GM18520 (cell line): ENCODE measurements around the gene DCTN4.
"Not testable (repeated sequence)": the region's sequence is repeated elsewhere in the genome, so short reads cannot be mapped to it uniquely, and the experiment has no call there.

Source experiments
- ATAC-seq: cut with Tn5 transposase; IDR thresholded peaks from one replicate; pipeline ENCODE4 v1.9.1; 2021; ENCODE audit not compliant: unreplicated experiment

DCTN4 gene

DNA sequence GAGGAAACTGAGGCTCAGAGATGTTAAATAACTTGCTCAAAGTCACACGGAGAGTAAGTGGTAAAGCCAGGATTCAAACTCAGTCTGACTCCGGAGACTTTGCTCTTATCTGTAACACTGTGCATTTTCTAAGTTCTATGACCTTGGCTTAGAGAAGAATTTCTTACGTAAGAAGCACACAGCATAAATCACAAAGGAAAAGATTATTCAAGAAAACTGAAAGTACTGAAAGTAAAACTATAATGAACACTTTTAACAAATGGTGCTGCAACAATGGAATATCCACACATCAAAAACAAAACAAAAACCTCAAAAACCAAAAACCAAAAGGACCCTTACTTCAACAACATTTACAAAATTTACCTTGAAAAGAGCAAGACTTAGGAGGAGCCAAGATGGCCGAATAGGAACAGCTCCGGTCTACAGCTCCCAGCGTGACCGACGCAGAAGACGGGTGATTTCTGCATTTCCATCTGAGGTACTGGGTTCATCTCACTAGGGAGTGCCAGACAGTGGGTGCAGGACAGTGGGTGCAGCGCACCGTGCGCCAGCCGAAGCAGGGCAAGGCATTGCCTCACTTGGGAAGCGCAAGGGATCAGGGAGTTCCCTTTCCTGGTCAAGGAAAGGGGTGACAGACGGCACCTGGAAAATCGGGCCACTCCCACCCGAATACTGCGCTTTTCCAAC, 16.2 kb downstream of the DCTN4 start:
- ATAC-seq: not testable (repeated sequence)

DNA sequence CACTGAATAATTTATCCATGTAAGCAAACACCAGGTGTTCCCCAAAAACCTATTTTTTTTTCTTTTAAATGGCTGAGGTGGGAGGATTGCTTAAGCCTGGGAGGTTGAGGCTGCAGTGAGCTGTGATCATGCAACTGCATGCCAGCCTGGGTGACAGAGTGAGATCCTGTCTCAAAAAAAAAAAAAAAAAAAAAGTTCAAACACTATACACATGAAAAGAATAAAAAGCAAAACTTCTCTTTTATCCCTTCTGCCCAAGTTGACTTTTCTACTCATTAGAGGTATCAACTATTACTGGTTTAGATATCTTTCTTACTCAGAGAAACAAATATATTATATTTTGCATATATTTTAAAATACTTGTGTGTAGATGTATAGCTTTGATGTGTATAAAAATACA, 17.8 kb downstream of the DCTN4 start:
- no peak for ATAC-seq

DNA sequence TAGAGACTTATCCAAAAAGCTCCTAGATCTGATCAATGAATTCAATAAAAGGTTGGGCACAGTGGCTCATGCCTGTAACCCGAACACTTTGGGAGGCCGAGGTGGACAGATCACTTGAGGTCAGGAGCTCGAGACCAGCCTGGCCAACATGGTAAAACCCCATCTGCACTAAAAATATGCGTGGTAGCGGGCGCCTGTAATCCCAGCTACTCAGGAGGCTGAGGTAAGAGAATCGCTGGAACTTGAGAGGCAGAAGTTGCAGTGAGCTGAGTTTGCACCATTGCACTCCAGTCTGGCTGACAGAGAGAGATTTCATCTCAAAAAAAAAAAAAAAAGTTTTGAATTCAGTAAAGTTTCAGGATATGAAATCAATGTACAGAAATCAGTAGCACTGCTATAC, 20.0 kb downstream of the DCTN4 start:
- no peak for ATAC-seq

DNA sequence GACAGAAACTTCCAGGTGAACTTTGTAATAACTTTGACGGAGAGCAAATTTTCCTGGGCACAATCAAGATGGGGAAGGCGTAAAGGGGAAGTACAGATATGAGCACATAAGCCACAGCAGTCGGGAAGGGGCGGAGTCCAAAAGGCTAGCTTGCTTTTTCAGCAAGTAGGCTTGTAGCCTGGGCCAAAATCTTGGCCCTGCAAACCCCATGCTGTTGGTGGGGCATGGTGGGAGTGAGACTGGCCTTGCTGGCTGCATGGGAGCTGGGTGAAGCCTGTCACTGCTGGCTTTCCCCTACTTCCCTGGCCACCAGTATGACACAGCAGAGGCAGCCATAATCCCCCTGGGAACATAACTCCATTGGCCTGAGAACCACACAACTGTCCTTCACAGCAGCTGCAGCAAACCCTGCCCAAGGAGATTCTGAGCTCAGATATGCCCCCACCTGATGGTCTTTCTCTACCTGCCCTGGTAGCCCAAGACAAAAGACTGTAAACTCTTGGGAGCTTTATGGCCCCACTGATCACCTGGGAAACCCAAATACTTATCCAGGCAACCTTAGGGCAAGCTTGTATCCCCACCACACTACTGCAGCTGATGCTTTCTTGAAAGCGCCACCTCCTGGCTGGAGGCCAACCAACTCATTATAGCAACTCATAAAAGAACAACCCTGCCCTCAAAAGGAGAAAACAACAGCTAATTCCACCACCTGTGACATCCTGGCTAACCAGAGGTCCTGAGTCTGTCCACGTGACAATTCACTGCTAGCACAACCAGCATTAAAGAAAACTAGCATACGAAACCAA, 24.0 kb downstream of the DCTN4 start:
- ATAC-seq: no peak

- no peak for ATAC-seq
Observed at GRCh38 chr5:150731669-150732242, 27.1 kb downstream of the DCTN4 start.

GRCh38 chr5:150729859-150730258, 29.0 kb downstream of the DCTN4 start:
- no peak for ATAC-seq

GRCh38 chr5:150723845-150724244, 35.0 kb downstream of the DCTN4 start:
- ATAC-seq: no peak

GRCh38 chr5:150710165-150710564, 48.7 kb downstream of the DCTN4 start:
- no peak for ATAC-seq

DNA sequence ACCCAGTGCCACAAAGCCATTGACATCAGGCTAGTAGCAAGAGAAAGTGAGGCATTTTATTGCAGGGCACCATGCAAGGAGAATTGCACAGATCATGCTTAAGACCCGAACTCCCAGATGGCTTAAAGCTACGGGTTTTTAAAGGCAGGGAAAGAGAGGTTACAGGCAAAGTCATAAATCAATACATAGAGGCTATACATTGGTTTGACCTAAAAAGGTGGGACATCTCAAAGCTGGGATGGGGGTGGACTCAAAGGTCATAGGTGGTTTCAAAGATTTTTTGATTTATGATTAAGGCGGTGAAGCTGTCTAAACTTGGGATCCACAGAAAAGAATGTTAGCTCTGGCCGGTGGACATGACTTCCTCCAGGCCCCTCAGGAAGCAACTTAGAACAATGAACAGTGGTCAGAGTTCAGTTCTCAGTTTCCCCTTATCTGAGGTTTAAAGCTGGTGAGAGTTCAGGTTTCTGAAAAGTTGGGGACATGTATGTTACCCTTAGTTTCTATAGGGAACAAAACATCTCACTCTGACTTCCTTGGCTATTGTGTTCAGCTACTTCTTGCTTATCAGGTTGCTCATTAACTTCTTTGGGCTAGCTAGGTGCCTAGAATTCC, 51.9 kb downstream of the DCTN4 start:
- ATAC-seq: no peak

DNA sequence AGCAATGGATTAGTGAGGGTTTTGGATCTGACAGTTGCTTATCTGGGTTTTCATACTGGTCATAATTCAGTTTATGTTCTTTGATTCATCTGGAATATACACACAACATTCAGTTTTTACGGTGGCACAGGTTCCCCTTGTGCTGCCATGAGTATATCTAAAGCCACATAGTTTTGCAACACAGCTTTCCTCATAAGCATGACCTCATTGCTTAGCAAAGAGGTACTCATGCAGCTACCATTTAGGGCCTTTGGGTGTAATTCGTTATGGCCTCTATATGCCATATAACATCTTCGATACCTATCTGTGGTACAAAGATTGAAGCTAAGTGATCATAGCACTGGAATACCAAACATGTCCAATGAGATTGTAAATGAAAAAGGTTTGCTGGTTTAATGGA, 55.1 kb downstream of the DCTN4 start:
- no peak for ATAC-seq

DNA sequence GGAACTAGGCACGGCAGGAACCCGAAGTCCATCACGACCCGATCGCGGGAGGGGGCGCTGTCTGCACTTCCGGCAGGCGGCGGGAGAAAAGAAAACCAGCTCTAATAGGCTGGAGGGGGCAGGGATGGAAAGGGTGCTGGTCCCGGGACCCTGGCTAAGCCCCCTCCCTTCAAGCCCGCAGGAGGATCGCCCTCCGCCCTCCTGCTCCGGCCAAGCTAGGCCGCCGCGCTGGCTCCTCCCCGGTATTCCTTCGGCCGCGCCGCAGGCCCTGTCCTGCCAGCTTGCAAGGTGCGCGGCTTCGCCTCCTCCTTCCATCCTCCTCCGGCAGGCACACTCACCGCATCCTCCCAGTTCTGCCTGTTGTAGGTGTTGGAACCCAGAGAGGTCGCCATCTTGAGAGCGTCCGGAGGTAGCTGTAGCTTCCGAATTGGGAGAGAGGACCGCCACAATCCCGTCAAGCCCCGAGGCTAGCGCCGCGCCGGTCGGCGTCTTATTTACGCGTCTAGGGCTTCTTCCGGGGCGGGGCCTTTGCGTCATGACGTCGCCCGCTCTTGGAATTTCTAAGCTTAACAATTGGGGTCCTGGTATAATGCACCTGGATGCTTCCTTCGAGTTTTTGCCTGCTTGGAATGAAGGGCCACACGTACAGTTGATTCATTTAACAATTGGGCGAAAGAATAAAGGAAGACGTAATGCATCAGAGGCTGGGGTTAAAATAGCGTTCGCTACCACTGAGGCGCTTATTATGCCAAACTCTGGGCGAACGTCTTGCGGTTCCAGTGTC, 58.0 kb downstream of the DCTN4 start, which contains the start of gene RBM22:
Gene RBM22 (minus strand): TSS at position 469 of the 784 bp plus-strand sequence. CDS start 77 bp downstream, at position 392.
- ATAC-seq: peak; percentile 88

GRCh38 chr5:150700246-150700593, 58.6 kb downstream of the DCTN4 start:
- ATAC-seq: no peak

- no peak for ATAC-seq
Observed at GRCh38 chr5:150694612-150695011, 64.2 kb downstream of the DCTN4 start.

DNA sequence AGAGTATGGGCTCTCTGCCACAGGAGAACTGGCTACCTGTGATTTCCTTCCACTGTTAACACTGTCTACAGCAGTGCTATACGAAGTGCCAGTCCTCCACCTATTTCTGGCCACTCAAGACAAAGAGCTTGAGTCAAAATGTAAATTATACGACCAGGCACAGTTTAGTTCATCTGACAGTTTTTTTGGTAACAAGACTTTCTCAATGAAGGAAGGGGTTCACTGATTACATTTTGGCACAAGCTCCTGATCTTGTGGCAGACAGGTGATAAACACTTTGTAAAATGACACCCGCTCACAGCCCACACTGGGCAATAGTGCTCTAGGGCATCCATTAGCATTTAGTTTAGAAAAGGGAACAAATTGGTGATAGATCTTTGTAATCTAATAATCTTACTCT, 66.5 kb downstream of the DCTN4 start:
- ATAC-seq: no peak

DNA sequence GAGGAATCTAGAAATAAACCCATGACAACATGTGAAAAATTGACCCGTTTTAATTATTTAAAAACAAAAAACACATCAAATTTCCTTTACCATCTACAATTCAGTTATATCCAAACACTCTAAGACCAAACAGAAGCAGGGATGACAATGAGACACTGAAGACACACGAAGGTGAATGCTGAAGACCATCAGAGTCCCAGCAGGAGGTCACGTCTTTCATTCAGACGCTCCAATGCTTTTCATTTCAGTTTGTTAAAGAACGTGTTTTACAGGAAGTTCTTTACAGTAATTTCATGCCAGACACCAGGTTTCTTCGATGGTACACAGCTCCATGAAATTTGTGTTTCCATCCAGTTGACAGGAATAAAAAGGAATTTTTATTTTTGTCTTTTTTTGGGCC, 68.1 kb downstream of the DCTN4 start:
- ATAC-seq: no peak

GRCh38 chr5:150689120-150689519, 69.7 kb downstream of the DCTN4 start:
- ATAC-seq: no peak

GRCh38 chr5:150676578-150676977, 82.2 kb downstream of the DCTN4 start:
- ATAC-seq: no peak

GRCh38 chr5:150675069-150675468, 83.7 kb downstream of the DCTN4 start:
- no peak for ATAC-seq

DNA sequence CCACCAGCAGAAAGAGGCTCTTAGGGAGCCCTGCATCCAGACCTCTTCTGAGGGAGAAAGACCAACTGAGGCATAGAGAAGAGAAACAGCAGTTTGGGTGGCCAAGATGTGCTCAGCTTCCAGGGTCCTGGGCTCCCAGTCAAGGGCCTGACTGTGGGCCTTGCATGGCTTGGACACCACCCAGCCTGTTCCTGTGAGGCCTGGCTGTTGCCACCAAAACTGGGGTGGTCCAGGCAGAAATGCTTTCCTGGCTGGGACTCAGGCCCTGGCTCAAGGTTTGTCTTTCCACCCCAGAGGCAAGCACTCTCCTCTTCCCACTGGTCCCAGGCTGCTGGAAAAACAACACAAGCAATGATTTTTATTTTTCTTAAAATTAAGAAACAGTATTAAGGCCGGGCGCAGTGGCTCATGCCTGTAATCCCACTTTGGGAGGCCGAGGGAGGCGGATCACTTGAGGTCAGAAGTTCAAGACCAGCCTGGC, 84.4 kb downstream of the DCTN4 start:
- no peak for ATAC-seq

- ATAC-seq: no peak
Observed at GRCh38 chr5:150672884-150673275, 85.9 kb downstream of the DCTN4 start.
